B cell (primary cell): ENCODE data around the gene ITGA7. TPM values are rescaled to one million over a fixed set of nuclear protein-coding genes. Genes with fewer than 3 reads are reported as not detected.

Source experiments
- ATAC-seq: fragments of 200-7000 bp; cut with Tn5 transposase; one replicate; pipeline ENCODE4 v1.10.0; 2021; ENCODE audit warnings: low read depth, mild to moderate bottlenecking, moderate number of reproducible peaks, moderate library complexity
- CTCF ChIA-PET: fragments of 350-600 bp; sonication (Branson Sonifier 250); formaldehyde crosslinking; loops from one replicate; lab custom pipeline; 2021; ENCODE audit warnings: antibody characterized with exemption, inconsistent platforms; lab: Charles Lee
- POLR2A ChIA-PET: fragments of 350-600 bp; sonication (Branson Sonifier 250); formaldehyde crosslinking; loops from one replicate; lab custom pipeline; 2021; ENCODE audit warnings: antibody characterized with exemption; lab: Charles Lee
- DNase-seq: peaks from one replicate; pipeline ENCODE4 v3.0.0; 2013
- H2AFZ ChIP-seq: 2 replicates; pipeline ENCODE4 v1.6.1; 2012; ENCODE audit warnings: mild to moderate bottlenecking, low read depth, low read length; ENCODE audit not compliant: insufficient read depth, poor library complexity, severe bottlenecking
- H3K27ac ChIP-seq, 2 donors: 1 replicate in 1 of 2; 2 replicates in 1 of 2; pipeline ENCODE4 v1.5.1; 2012 to 2013; ENCODE audit warnings: low read length in 2 of 2, mild to moderate bottlenecking in 2 of 2, moderate library complexity in 1 of 2
- H3K27me3 ChIP-seq, 4 experiments: fragments of 200-600 bp in 1 of 4; sonication (generic) in 1 of 4; replicated peaks in 1 of 4; 1 replicate in 2 of 4; 2 replicates in 2 of 4; pipeline versions ENCODE4 v1.6.1 to v1.7.0; 2013 to 2016; ENCODE audit warnings: low read length in 3 of 4, mild to moderate bottlenecking in 2 of 4, mixed read lengths in 1 of 4, moderate library complexity in 1 of 4; ENCODE audit not compliant: insufficient read depth in 4 of 4, control insufficient read depth in 3 of 4; ENCODE audit errors: control extremely low read depth in 1 of 4
- H3K36me3 ChIP-seq, 2 experiments: replicated peaks in 1 of 2; 1 replicate in 1 of 2; 2 replicates in 1 of 2; pipeline versions ENCODE4 v1.6.1 to v1.7.1; 2013; ENCODE audit warnings: low read length in 1 of 2; ENCODE audit not compliant: insufficient read depth in 2 of 2, control insufficient read depth in 1 of 2; ENCODE audit errors: control extremely low read depth in 1 of 2, extremely low read depth in 1 of 2
- H3K4me1 ChIP-seq, 2 donors: fragments of 200-600 bp in 1 of 2; sonication (generic) in 1 of 2; 1 replicate in 1 of 2; 2 replicates in 1 of 2; pipeline versions ENCODE4 v1.5.1 to v1.6.1; 2013 to 2017; ENCODE audit warnings: low read length in 2 of 2; ENCODE audit not compliant: control insufficient read depth in 2 of 2, insufficient read depth in 2 of 2
- H3K4me2 ChIP-seq: replicated peaks from 2 replicates; pipeline ENCODE3; 2012; ENCODE audit warnings: mild to moderate bottlenecking, low read depth, low read length; ENCODE audit not compliant: poor library complexity, severe bottlenecking
- H3K4me3 ChIP-seq, 5 experiments: fragments of 200-600 bp in 1 of 5; sonication (generic) in 1 of 5; 1 replicate in 3 of 5; 2 replicates in 2 of 5; pipeline versions ENCODE4 v1.5.1 to v1.7.0; 2011 to 2016; ENCODE audit warnings: low read length in 4 of 5, mild to moderate bottlenecking in 4 of 5, low read depth in 2 of 5, control low read depth in 1 of 5, moderate library complexity in 1 of 5; ENCODE audit not compliant: insufficient read depth in 1 of 5; ENCODE audit errors: control extremely low read depth in 1 of 5, extremely low read depth in 1 of 5
- H3K79me2 ChIP-seq: fragments of 200-600 bp; sonication (generic); one replicate; pipeline ENCODE4 v1.6.0; 2016; ENCODE audit warnings: low read length; ENCODE audit not compliant: control insufficient read depth, insufficient read depth
- H3K9ac ChIP-seq: fragments of 200-600 bp; sonication (generic); 2 replicates; pipeline ENCODE4 v1.6.1; 2017; ENCODE audit warnings: mild to moderate bottlenecking, low read length, moderate library complexity
- H3K9me3 ChIP-seq, 3 donors: one replicate each; pipeline versions ENCODE4 v1.6.1 to v1.7.1; 2013; ENCODE audit warnings: low read length in 2 of 3; ENCODE audit not compliant: control insufficient read depth in 2 of 3, insufficient read depth in 1 of 3; ENCODE audit errors: control extremely low read depth in 1 of 3
- H4K20me1 ChIP-seq: 2 replicates; pipeline ENCODE4 v1.6.0; 2012; ENCODE audit warnings: mild to moderate bottlenecking, low read length; ENCODE audit not compliant: insufficient read depth, control insufficient read depth, poor library complexity, severe bottlenecking
- H3K27ac Mint-ChIP-seq: one replicate; pipeline ENCODE4 v1.8.0; 2021; ENCODE audit warnings: mixed read lengths
- H3K27me3 Mint-ChIP-seq: one replicate; pipeline ENCODE4 v1.8.0; 2021; ENCODE audit warnings: mixed read lengths
- H3K4me1 Mint-ChIP-seq: one replicate; pipeline ENCODE4 v1.8.0; 2021; ENCODE audit warnings: mixed read lengths
- H3K4me3 Mint-ChIP-seq: one replicate; pipeline ENCODE4 v1.8.0; 2021; ENCODE audit warnings: mixed read lengths
- H3K9me3 Mint-ChIP-seq: one replicate; pipeline ENCODE4 v1.8.0; 2022; ENCODE audit warnings: mixed read lengths; ENCODE audit not compliant: insufficient read depth
- EZH2 ChIP-seq: IDR thresholded peaks from 2 replicates; pipeline ENCODE4 v1.6.1; 2012; ENCODE audit warnings: borderline replicate concordance, low read depth, mild to moderate bottlenecking, moderate library complexity, low read length; ENCODE audit not compliant: insufficient read depth, poor library complexity, severe bottlenecking
- WGBS: methylation state at CpG from one replicate; pipeline ENCODE4 v1.1.5; 2013; ENCODE audit warnings: missing lambda C conversion rate; ENCODE audit not compliant: insufficient coverage; 5-methylcytosine and 5-hydroxymethylcytosine counted together
- intact Hi-C: fragments of 100-400 bp; cut with micrococcal nuclease; formaldehyde crosslinking; loops from one replicate; pipeline ENCODE4 v1.10.0; 2022
- polyA plus RNA-seq: library from polyadenylated mRNA; depleted of rRNA; stranded (reverse); fragments of >200 nt; gene quantifications from 2 replicates; pipeline ENCODE4 v1.2.3, GENCODE V29; 2012
- total RNA-seq, 2 donors: library from RNA; stranded (reverse); fragments of 120-200 nt in 1 of 2; gene quantifications; 1 replicate in 1 of 2; 2 replicates in 1 of 2; pipeline versions ENCODE4 v1.2.3 to v1.2.4, GENCODE V29; 2013 to 2022
- TF ChIP-seq, protein P1 (sequence below): fragments of 200-600 bp; IDR thresholded peaks from one replicate; pipeline ENCODE4 v1.8.0; 2022; ENCODE audit warnings: antibody characterized with exemption, mild to moderate bottlenecking

Gene ITGA7
- total and polyA plus RNA-seq, 2 donors (not counting 1 experiment from before 2014, with no cell fraction given): 2.4 to 3.3 TPM

DNA sequence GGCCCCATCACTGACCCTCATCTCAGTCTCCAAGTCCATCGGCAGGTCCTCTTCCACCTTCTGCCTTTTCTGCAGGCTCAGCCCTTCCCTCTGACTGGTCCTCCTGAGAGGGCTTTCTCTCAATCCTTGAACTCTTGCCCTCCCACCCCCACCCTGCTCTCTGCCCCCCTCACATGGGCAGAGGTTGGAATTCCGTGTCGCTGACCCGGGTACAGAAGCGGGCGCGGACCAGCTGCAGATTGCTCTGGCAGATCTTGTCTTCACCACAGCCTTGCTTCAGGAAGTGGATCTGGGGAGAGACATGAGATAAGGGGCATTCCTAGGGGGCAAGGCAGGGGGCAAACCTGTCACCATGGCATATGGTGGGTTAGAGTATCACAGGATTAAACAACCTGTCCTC, 12.4 kb downstream of the ITGA7 start:
- Histone ChIP-seq H3K27ac (no peak overlapping the region), H4K20me1 (no peaks in the 10 kb centered on the region), H3K36me3 (no peaks in the 10 kb centered on the region), H2AFZ (no peak overlapping the region), H3K79me2 (no peaks in the 10 kb centered on the region), H3K4me1 (no peaks in the 10 kb centered on the region), H3K4me2 (no peak overlapping the region), H3K9ac (no peak overlapping the region), H3K4me3 (no peak overlapping the region), H3K9me3 (no peaks in the 10 kb centered on the region), H3K27me3 (peaks cover 0 to 3% (median 0%) of the 10 kb centered on the region in 4 experiments)
- POLR2A ChIA-PET: no interaction called here
- TF ChIP-seq, protein P1, sequence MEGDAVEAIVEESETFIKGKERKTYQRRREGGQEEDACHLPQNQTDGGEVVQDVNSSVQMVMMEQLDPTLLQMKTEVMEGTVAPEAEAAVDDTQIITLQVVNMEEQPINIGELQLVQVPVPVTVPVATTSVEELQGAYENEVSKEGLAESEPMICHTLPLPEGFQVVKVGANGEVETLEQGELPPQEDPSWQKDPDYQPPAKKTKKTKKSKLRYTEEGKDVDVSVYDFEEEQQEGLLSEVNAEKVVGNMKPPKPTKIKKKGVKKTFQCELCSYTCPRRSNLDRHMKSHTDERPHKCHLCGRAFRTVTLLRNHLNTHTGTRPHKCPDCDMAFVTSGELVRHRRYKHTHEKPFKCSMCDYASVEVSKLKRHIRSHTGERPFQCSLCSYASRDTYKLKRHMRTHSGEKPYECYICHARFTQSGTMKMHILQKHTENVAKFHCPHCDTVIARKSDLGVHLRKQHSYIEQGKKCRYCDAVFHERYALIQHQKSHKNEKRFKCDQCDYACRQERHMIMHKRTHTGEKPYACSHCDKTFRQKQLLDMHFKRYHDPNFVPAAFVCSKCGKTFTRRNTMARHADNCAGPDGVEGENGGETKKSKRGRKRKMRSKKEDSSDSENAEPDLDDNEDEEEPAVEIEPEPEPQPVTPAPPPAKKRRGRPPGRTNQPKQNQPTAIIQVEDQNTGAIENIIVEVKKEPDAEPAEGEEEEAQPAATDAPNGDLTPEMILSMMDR: no peak
- TF ChIP-seq EZH2: no peak
- intact Hi-C loops: no loop called here
- H3K27me3 Mint-ChIP-seq: no peaks in the 10 kb centered on the region
- ATAC-seq (no peak), DNase-seq (no peak)
- CTCF ChIA-PET: no interaction called here
- H3K27ac Mint-ChIP-seq: no peak overlapping the region
- H3K4me1 Mint-ChIP-seq: no peaks in the 10 kb centered on the region
- 100% methylated on average over 1 of the region's 7 CpGs for WGBS
- H3K9me3 Mint-ChIP-seq: no peaks in the 10 kb centered on the region
- no peak overlapping the region for H3K4me3 Mint-ChIP-seq

DNA sequence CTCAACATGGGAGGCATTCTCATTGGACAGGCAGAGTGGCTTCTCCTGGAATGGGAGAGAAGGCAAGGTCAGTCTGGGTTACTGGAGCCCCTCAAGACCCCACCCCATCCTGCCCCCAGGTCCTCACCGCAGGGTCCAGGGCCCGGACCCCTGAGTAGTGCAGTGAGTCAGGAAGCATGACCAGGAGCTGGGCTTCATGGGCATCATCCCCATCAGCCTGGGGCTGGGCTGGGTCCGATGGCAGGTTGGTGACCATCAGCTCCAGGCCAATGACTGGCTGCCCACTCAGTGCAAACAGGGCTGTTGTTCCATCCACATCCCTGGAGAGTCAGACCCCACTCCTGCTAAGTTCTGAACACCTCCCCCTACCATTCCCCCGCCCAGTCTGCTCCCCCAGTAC, 13.1 kb downstream of the ITGA7 start:
- DNase-seq (no peak), ATAC-seq (no peak)
- H3K27ac ChIP-seq: no peak overlapping the region
- ChIA-PET CTCF (interaction anchor here (1.4 kb wide), 1 partner anchor 12 kb away, joined by 4 read pairs; no protein-coding TSS in a partner anchor), POLR2A (no interaction called here)
- H3K9me3 Mint-ChIP-seq: no peaks in the 10 kb centered on the region
- no peaks in the 10 kb centered on the region for H3K79me2 ChIP-seq
- intact Hi-C loops: no loop called here
- WGBS: 90% methylated on average over 3 of the region's 4 CpGs
- no peak overlapping the region for H3K9ac ChIP-seq
- H3K4me3 Mint-ChIP-seq: no peak overlapping the region
- no peaks in the 10 kb centered on the region for H3K36me3 ChIP-seq
- no peak overlapping the region for H2AFZ ChIP-seq
- no peak for TF ChIP-seq EZH2
- TF ChIP-seq, protein P1: no peak
- H3K4me3 ChIP-seq: no peak overlapping the region
- no peak overlapping the region for H3K4me2 ChIP-seq
- H3K9me3 ChIP-seq: no peaks in the 10 kb centered on the region
- H3K27ac Mint-ChIP-seq: no peak overlapping the region
- H3K27me3 Mint-ChIP-seq: no peaks in the 10 kb centered on the region
- H3K4me1 Mint-ChIP-seq: no peaks in the 10 kb centered on the region
- H3K4me1 ChIP-seq: no peaks in the 10 kb centered on the region
- H4K20me1 ChIP-seq: no peaks in the 10 kb centered on the region
- peaks cover 0 to 3% (median 0%) of the 10 kb centered on the region in 4 experiments for H3K27me3 ChIP-seq
